Measurements from ENCODE around the gene ELN.
A peak's percentile ranks its signal among the peaks of the same experiment; 100 is the strongest.
"Not testable (repeated sequence)": the region's sequence is repeated elsewhere in the genome, so short reads cannot be mapped to it uniquely, and the experiment has no call there.

ELN gene

GRCh38 chr7:74027683-74028320 is at the start of gene ELN:
TSS of gene ELN (plus strand) at chr7:74028173. CDS start at chr7:74028188, 15 bp downstream.
- DNase-seq (ENCODE audit: low spot score), result peak; percentile 77

DNA sequence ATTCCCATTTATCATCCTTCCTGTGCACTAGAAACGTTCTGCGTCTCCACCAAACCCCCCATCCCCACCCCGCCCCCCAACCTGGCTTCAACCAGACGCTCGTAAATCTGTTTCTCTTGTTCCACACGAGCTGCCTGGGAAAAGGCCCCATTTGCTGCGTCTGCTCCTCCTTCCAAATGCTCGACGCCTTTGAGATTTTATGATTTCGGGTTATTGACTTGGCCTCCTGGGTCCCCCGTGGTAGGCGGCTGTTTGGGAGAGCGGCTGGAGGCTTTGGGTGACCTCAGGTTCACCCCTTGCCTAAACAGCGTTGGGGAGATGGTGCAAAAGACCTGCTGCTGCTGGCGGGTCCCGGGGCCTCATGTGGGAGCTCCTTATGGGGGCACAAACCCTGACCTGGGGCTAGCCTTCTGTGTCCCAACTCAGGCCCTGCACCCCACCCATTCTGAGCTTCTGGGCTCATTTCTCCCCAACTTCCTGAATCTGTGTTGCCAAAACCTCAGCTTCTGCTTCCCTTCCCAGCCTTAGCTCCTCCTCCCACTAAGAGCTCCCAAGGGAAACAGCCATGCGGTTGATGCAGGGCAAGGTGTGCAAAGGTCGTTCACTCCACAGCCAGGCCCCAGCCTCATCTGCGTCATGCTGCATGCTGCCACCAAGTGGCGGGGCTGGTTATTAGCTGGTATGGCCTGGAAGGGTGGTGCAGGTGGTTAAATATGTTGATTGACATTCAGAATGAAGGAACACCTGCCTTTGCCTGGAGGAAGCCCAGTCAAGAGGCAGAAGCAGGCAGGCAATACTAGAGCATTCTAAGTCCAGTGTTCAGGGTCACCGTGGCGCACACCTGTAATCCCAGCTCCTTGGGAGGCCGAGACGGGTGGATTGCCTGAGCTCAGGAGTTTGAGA is 49.1 kb upstream of the ELN start:
- no peak for DNase-seq (ENCODE audit: low spot score)

DNA sequence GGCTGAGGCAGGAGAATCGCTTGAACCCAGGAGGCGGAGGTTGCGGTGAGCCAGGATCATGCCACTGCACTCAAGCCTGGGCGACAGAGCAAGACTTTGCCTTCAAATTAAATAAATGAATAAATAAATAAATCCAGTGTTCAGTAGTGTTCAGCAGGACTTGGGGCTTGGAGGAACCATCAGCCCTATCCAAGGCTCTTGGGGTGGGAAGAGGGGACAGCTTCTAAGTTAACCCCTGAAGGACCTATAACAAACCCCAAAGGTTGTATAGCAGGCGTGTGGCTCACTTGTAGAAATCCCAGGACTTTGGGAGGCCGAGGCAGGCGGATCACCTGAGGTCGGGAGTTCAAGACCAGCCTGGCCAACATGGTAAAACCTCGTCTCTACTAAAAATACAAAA is 48.3 kb upstream of the ELN start:
- not testable (repeated sequence) for DNase-seq (ENCODE audit: low spot score)

- DNase-seq (ENCODE audit: low spot score), result no peak
Measured at GRCh38 chr7:73980206-73980605, 47.8 kb upstream of the ELN start.

DNA sequence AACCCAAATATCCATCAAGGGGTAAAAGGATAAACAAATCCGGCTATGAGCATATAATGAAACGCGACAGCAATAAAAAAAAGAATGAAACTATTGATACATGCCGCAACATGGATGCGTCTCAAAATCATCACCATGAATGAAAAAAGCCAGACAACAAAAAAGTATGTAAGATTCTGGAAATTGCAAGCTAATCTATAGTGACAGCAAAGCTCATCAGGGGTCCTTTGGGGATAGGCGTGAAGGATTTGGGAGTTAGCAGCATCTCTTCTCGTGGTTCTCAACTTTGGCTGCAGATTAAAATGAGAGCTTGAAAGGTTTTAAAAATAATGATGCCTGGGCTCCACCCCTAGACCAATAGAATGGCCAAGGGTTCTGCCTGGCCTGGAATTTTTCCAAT is 46.0 kb upstream of the ELN start:
- no peak for DNase-seq (ENCODE audit: low spot score)

DNA sequence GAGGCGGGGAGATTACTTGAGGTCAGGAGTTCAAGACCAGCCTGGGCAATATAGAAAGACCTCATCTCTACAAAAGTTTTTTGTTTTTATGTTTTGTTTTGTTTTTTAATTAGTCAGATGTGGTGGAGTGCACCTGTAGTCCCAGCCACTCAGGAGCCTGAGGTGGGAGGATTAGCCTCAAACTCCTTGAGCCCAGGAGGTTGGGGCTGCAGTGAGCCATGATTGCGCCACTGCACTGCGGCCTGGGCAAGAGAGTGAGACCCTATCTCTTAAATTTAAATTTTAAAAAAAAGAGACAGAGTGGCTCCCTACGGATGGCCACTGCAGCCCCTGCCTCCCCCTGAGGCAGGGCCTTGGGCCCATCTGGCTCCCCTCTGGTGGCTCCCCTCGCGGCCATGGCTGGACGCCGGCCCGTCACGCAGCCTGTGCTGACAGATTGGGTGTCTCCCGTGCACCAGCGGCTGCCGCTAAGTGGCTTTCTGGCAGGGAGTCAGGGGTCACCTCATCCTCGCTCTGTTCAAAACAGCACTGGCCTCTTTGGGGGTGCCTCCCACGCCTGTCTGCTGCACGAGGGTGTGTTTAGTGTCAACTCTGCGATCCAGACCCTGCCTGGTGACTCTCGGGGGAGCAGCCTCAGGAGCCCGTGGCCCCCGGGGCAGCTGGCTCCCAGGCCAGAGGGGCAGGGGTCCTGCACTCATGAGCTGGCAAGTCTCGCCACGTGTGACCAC is 44.4 kb upstream of the ELN start:
- no peak for DNase-seq (ENCODE audit: low spot score)

DNA sequence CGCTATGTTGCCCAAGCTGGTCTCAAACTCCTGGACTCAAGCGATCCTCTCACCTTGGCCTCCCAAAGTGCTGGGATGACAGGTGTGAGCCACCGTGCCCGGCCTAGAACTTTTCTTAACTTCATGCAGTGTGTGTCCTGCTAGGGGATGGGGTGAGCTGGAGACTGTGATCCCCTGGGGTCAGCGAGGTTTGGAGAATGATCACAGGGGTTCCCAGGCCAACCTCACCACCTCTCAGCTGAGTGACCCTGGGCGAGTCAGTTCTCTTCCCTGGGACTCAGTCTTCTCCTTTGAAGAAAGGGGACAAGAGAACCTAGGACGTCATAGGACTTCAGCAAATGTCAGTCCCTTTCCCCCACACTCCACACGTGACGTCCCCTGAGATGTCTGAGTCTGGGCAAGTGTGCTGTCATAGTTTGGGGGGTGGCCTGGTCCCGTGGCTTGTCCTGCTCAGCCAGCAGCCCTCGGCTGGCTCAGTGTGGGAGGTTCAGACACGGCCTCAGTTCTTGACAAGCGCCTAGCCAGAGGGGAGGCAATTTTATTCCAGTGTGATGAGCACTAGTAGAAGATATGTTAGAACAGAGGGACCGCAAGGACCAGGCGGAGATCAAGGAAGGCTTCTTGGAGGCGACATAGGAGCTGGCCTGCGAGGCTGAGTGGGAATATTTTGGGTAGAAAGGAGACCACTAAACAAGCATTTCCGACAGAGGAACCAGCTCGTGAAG is 43.3 kb upstream of the ELN start:
- no peak for DNase-seq (ENCODE audit: low spot score)

GRCh38 chr7:73985737-73986141 is 42.2 kb upstream of the ELN start:
- no peak for DNase-seq (ENCODE audit: low spot score)

GRCh38 chr7:73986158-73986631 is 41.8 kb upstream of the ELN start:
- DNase-seq (ENCODE audit: low spot score), result peak; percentile 61

- DNase-seq (ENCODE audit: low spot score), result no peak
Measured at GRCh38 chr7:73987298-73987697, 40.7 kb upstream of the ELN start.

DNA sequence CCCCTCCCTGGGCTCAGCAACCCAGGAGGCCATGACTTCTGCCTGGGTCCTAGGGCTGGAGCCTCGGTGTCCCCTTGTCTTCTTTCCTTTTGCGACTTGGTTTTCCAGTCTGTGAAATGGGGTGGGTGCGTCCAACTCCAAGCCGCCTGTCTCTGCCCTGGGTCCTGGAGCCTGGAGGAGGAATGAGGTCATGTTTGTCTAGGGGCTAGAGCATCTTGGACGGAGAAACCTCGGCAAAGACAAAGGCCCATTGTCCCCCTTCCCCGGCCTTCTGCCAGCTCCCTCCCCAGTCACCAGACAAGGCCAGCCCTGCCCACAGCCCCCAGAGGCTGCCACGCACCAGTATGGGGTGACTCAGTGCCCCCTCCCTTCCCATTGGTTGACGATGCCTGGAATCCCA is 39.8 kb upstream of the ELN start:
- DNase-seq (ENCODE audit: low spot score), result no peak

DNA sequence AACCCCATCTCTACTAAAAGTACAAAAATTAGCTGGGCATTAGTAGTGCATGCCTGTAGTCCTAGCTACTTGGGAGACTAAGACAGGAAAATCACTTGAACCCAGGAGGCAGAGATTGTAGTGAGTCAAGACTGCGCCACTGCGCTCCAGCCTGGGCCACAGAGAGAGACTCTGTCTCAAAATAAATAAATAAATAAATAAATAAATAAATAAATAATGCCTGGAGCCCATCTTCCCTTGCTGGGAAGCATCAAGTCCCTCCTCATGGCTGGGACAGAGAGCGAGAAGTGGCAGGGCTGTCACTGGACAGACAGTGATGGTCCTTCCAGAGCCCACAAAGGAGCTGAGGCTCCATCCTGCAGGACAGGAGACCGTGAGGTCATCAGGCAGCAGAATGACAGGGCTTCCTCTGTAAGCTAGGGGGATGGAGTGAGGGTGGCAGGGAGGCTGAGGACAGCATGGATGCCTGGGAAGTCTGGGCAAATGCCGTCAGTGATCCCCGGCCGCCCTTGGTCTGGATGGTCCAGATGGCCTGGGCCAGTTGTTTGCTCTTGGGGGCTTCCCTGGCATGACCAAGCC is 36.4 kb upstream of the ELN start:
- DNase-seq (ENCODE audit: low spot score), result no peak

DNA sequence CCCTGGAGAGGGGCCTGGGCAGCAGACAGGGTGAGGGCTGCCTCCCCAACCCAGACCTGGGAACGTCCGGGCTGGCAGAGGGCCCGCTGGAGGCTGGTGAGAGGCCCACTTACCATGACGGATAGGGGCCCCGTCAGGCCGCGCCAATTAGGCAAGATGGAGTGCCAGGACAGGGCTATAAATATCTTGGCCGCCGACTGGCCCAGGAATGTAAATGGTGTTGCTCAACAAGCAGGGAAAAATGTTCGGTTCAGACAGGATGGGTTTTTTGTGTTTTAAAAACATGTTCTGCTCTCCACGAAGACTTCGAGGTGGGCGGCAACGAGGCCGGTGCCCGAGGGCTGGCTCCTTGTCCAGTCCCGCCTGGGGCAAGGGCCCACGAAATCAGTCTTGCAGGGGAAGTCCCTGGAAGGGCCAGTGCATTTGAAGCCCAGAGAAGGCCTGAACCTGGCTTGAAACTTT is 35.8 kb upstream of the ELN start:
- DNase-seq (ENCODE audit: low spot score), result peak; percentile 81

DNA sequence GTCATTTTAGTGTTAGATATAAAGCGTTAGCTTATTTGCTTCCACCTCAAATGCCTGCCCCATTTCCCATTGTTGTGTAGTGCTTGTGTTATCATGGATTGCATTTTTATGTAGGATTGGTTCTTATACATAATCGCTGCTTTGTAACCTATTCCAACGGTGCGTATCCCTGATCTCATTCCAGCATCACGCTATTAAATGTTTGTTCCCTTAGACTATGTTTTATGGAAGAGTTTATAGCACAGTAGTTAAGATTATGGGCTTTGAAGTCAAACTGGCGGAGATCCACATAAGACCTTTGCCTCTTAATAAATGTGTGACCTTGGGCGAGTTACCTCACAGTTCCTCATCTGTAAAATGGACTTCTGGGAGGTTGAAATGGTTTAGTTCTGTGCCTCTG is 34.0 kb upstream of the ELN start:
- DNase-seq (ENCODE audit: low spot score), result no peak

DNA sequence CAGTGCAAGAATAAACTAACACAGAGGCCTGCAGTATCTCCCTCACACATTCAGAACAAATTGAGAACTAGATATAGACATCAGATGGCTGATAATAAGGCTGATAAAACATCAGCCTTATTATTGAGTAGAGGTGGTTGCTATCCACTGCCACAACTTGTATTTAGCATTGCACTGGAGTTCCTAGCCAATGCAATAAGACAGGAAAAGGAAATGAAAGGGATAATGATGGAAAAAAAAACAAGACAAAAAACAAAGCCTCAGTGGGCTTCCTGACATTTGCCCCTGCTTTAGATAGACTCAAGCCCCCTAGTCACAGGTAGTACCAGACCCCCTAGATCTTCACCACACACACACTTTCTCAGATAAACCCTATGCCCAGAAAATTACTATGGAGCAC is 33.2 kb upstream of the ELN start:
- no peak for DNase-seq (ENCODE audit: low spot score)

DNA sequence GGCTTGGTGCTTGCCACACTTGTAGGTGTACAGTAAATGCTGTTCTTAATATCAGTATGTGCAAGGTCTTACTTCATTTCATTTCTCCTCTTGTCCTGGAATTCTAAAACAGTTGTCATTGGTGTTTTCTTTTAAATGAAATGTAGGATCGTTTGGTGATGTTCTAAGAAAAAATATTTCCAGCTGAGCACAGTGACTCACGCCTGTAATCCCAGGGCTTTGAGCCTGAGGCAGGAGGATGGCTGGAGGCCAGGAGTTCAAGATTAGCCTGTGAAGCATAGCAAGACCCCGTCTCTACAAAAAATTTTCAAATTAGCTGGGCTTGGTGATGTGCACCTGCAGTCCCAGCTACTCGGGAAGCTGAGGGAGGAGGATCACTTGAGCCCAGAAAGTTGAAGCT is 32.6 kb upstream of the ELN start:
- no peak for DNase-seq (ENCODE audit: low spot score)

GRCh38 chr7:73995821-73996511 is 32.0 kb upstream of the ELN start:
- no peak for DNase-seq (ENCODE audit: low spot score)

GRCh38 chr7:73997056-73997455 is 30.9 kb upstream of the ELN start:
- no peak for DNase-seq (ENCODE audit: low spot score)

- peak; percentile 90 for DNase-seq (ENCODE audit: low spot score)
Measured at GRCh38 chr7:73999664-74000435, 28.1 kb upstream of the ELN start.

- no peak for DNase-seq (ENCODE audit: low spot score)
Measured at GRCh38 chr7:74000489-74001149, 27.4 kb upstream of the ELN start.
